Measurements from ENCODE around the gene HMX2.

HMX2 gene, protein sequence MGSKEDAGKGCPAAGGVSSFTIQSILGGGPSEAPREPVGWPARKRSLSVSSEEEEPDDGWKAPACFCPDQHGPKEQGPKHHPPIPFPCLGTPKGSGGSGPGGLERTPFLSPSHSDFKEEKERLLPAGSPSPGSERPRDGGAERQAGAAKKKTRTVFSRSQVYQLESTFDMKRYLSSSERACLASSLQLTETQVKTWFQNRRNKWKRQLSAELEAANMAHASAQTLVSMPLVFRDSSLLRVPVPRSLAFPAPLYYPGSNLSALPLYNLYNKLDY

DNA sequence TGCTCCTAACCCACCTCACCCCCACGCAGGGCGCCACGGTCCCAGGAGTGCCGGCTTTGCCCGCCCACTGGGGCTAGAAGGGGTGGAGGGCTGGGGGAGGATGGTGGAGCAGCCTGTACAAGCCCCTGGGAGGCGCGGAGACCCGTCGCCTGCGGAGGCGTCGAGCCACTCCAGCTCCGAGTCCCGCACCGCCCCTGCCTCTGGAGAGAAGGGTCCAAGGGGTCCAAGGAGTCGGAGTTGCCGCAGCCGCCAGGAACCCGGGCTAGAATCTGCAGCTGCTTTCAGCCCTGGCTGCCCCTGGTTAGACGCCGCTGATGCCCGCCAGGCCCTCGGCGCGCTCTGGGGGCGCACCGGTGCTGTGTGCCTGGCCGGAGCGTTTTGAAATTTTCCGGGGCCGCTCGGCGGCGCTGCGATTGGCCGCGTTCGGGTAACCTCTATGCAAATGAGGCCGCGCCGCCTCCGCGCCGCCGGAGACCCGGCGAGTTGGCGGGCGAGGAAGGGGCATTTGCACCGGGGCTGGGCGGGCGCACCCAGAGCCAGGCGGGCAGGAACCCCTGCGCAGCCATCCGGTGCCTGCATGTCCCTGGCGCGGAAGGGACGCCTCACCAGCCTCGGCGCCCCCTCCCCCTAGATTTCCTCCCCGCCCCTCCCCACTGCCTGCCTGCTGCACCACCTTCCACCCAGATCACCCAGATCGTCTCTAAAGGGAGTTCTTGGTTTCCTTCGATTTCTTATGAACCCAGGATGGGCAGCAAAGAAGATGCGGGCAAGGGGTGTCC is at the start of gene HMX2:
TSS of gene HMX2 (plus strand) at position 502 of the 779 bp plus-strand sequence. CDS start at position 745, 243 bp downstream.
- TF ChIP-seq, protein P1, sequence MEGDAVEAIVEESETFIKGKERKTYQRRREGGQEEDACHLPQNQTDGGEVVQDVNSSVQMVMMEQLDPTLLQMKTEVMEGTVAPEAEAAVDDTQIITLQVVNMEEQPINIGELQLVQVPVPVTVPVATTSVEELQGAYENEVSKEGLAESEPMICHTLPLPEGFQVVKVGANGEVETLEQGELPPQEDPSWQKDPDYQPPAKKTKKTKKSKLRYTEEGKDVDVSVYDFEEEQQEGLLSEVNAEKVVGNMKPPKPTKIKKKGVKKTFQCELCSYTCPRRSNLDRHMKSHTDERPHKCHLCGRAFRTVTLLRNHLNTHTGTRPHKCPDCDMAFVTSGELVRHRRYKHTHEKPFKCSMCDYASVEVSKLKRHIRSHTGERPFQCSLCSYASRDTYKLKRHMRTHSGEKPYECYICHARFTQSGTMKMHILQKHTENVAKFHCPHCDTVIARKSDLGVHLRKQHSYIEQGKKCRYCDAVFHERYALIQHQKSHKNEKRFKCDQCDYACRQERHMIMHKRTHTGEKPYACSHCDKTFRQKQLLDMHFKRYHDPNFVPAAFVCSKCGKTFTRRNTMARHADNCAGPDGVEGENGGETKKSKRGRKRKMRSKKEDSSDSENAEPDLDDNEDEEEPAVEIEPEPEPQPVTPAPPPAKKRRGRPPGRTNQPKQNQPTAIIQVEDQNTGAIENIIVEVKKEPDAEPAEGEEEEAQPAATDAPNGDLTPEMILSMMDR (conservative IDR thresholded peaks at IDR 0.05), result no peak
- TF ChIP-seq ZFX (IDR thresholded peaks at IDR 0.05), result no peak

DNA sequence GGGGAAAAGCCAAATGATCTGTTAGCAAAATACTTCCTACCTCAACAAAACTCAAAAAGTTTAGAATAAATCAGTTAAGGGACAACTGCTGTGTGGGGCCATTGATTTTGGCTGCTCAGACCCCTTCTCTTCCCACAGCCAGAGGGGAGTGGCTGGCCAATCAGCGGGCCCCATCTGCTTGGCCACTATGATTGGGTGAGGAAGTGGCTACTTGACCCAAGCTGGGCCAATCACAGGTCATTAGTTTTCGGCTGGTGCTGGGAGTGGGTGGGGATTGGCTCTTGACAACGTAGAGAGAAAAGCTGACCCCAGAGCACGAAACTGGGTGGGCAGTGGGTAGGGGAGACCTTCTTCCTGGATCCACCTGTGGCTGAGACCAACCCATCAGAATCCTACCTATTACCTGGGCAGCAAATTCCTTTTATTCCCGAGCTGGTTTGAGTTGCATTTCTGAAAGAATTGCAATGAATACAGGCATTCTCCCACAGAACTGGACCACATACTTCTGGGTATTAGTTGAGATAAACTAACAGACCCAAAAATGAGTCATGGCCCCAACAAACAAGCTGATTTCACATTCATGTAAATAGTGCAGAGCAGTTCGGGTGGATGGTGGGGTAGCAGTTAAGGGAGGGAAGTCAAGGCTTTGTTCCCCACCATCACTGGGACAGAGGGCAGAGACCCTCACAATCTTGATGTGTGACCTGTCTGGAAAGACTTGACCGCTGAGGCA is 47.7 kb upstream of the HMX2 start:
- H3K27ac ChIP-seq, result no peak overlapping the region
- TF ChIP-seq ZFX (IDR thresholded peaks at IDR 0.05), result no peak
- TF ChIP-seq, protein P1 (conservative IDR thresholded peaks at IDR 0.05), result no peak

More for the DNA sequence above, at the start of gene HMX2:
- H3K27ac ChIP-seq, result no peak within 1 kb of the TSS

DNA sequence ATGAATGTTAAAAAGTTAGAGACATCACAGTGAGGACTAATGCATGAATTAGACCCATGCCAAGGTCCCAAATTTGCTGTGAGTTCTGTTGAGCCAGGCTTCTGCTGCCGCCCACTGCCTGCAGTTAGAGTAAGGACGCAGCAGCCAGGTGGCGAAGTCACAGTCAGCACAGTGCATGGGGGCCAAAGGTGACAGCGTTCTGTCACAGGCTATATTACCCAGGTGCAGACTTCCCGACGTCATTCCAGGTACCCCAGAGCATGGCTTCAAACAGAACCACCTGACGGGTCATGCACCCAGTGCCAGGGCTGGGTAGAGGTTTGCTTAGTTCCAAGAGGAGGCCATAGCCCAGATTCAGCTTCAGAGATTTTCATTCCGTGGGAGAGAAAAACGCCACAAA is 46.1 kb upstream of the HMX2 start:
- TF ChIP-seq ZFX (IDR thresholded peaks at IDR 0.05), result no peak
- TF ChIP-seq, protein P1 (conservative IDR thresholded peaks at IDR 0.05), result no peak
- H3K27ac ChIP-seq, result no peak overlapping the region

DNA sequence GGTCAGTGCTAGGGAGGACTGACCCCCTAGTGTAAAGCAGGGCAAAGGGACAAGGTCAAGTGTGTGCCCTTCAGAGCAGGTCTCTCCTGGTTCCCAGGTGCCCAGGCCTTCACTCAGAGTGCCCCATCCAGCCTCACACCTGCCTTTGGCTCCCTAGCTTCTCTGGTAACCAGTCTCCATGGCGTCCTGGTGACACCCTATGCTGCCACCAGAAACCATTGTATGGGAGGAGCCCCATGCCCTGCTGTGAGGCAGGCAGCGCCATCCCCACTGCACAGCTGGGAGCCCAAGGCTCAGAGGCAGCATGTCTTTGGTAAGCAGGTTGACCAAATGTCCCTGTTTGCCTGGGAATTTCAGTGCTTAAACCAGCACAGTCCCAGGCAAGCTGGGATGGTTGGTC is 45.3 kb upstream of the HMX2 start:
- H3K27ac ChIP-seq, result no peak overlapping the region
- TF ChIP-seq, protein P1 (conservative IDR thresholded peaks at IDR 0.05), result no peak
- TF ChIP-seq ZFX (IDR thresholded peaks at IDR 0.05), result no peak

DNA sequence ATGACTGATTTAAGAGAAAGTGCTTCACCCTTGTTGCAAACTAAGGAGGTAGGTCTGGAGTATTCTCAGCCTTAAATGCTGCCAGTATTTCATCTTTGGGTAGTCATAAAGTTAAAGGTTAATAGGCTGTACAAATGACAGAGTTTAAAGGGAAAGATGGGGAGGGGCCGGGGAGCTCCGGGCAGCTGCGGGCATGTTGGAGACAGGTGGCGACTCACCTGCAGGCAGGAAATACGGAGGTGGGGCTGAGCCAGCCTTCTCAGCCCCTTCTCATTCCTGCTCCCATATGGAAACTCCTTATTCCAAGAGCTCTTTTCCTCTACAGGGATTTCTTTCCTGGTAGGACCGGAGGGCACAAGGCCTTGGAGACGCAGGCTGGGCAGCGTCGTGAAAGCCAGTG is 44.0 kb upstream of the HMX2 start:
- TF ChIP-seq ZFX (IDR thresholded peaks at IDR 0.05), result no peak
- TF ChIP-seq, protein P1 (conservative IDR thresholded peaks at IDR 0.05), result no peak

DNA sequence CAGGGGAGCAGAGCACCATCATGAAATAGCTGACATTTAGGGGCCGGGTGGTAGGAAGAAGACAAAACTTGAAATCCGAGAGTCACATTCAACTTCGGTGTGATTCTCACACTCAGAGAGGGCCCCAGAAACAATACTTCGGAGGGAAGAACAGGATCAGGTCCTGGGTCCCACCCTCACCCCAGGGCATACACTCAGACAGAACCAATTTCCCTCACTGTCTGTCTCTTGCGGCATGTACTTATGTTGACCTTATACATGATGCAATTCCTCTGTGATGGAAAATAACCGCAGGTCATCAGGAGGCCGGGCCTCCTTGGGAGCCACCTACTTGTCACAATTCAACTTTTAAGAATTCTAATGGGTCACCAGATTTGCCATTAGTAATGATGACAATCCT is 38.5 kb upstream of the HMX2 start:
- H3K27ac ChIP-seq, result no peak overlapping the region

More for the DNA sequence above, 44.0 kb upstream of the HMX2 start:
- H3K27ac ChIP-seq, result no peak overlapping the region

More for the DNA sequence above, 38.5 kb upstream of the HMX2 start:
- no peak for TF ChIP-seq ZFX (IDR thresholded peaks at IDR 0.05)
- TF ChIP-seq, protein P1 (conservative IDR thresholded peaks at IDR 0.05), result no peak

All from C4-2B (cell line).